GM23338 (cell line): Measurements from ENCODE around the gene PSMB5. TPM values are rescaled to one million over a fixed set of nuclear protein-coding genes. Genes with fewer than 3 reads are reported as not detected.

Experiments
- ATAC-seq: fragments of 200-7000 bp; cut with Tn5 transposase; 3 replicates; pipeline ENCODE4 v1.9.1; 2020
- DNase-seq: peaks from one replicate; pipeline ENCODE4 v3.0.0-alpha.2; 2015; ENCODE audit warnings: low spot score
- H2AFZ ChIP-seq: fragments of 200-600 bp; sonication (generic); 2 replicates; pipeline ENCODE4 v1.8.0; 2016; ENCODE audit warnings: antibody characterized with exemption, mild to moderate bottlenecking, moderate library complexity
- H3F3A ChIP-seq: fragments of 200-600 bp; sonication (generic); replicated peaks from 2 replicates; pipeline ENCODE4 v1.8.0; 2017; ENCODE audit warnings: antibody characterized with exemption, mixed run types, low read depth
- H3K27ac ChIP-seq: fragments of 200-600 bp; sonication (generic); 2 replicates; pipeline ENCODE4 v1.6.1; 2016; ENCODE audit warnings: low read depth
- H3K27me3 ChIP-seq: fragments of 200-600 bp; sonication (generic); 2 replicates; pipeline ENCODE4 v1.8.0; 2016; ENCODE audit warnings: mild to moderate bottlenecking, mixed run types, moderate library complexity; ENCODE audit not compliant: insufficient read depth
- H3K36me3 ChIP-seq: fragments of 200-600 bp; sonication (generic); 2 replicates; pipeline ENCODE4 v1.8.0; 2016; ENCODE audit warnings: mild to moderate bottlenecking; ENCODE audit not compliant: insufficient read depth
- H3K4me1 ChIP-seq: fragments of 200-600 bp; sonication (generic); 2 replicates; pipeline ENCODE4 v1.8.0; 2016; ENCODE audit warnings: mild to moderate bottlenecking, moderate library complexity; ENCODE audit not compliant: insufficient read depth
- H3K4me2 ChIP-seq: fragments of 200-600 bp; sonication (generic); 2 replicates; pipeline ENCODE4 v1.7.1; 2017; ENCODE audit warnings: mixed run types
- H3K4me3 ChIP-seq: fragments of 200-600 bp; sonication (generic); 2 replicates; pipeline ENCODE4 v1.6.1; 2016; ENCODE audit warnings: mixed run types
- H3K79me2 ChIP-seq: fragments of 200-600 bp; sonication (generic); replicated peaks from 2 replicates; pipeline ENCODE4 v1.8.0; 2017; ENCODE audit warnings: mild to moderate bottlenecking; ENCODE audit not compliant: insufficient read depth
- H3K9me2 ChIP-seq: fragments of 200-600 bp; sonication (generic); 2 replicates; pipeline ENCODE4 v1.8.0; 2017; ENCODE audit not compliant: insufficient read depth
- H4K20me1 ChIP-seq: fragments of 200-600 bp; sonication (generic); replicated peaks from 2 replicates; pipeline ENCODE4 v1.8.0; 2017; ENCODE audit warnings: mild to moderate bottlenecking; ENCODE audit not compliant: insufficient read depth
- H3K27ac Mint-ChIP-seq: 2 replicates; pipeline ENCODE4 v1.8.0; 2020; ENCODE audit warnings: inconsistent platforms, mild to moderate bottlenecking, moderate library complexity, mixed read lengths
- H3K27me3 Mint-ChIP-seq: 3 replicates; pipeline ENCODE4 v1.8.0; 2022; ENCODE audit warnings: low read depth, mild to moderate bottlenecking, moderate library complexity, mixed read lengths, inconsistent platforms; ENCODE audit not compliant: insufficient read depth, poor library complexity
- H3K36me3 Mint-ChIP-seq: 3 replicates; pipeline ENCODE4 v1.8.0; 2021; ENCODE audit warnings: low read depth, mild to moderate bottlenecking, inconsistent platforms, moderate library complexity, mixed read lengths
- H3K4me1 Mint-ChIP-seq: 3 replicates; pipeline ENCODE4 v1.8.0; 2020; ENCODE audit warnings: mild to moderate bottlenecking, inconsistent platforms, mixed read lengths
- H3K4me3 Mint-ChIP-seq: 3 replicates; pipeline ENCODE4 v1.8.0; 2021; ENCODE audit warnings: moderate library complexity, mild to moderate bottlenecking, inconsistent platforms, mixed read lengths
- H3K9me3 Mint-ChIP-seq: 3 replicates; pipeline ENCODE4 v1.8.0; 2020; ENCODE audit warnings: moderate library complexity, mild to moderate bottlenecking, inconsistent platforms, mixed read lengths
- CREB1 ChIP-seq: fragments of 250-450 bp; sonication (Bioruptor Pico); IDR thresholded peaks from 2 replicates; pipeline ENCODE4 v1.5.0; 2020; ENCODE audit warnings: low read depth, mild to moderate bottlenecking, moderate library complexity
- CTCF ChIP-seq, 2 experiments: fragments of 200-600 bp in 1 of 2; sonication (generic) in 1 of 2; conservative IDR thresholded peaks; 2 replicates each; pipeline versions ENCODE4 v1.5.1 to v1.6.1; 2016 to 2017; ENCODE audit warnings: antibody characterized with exemption in 2 of 2, low read depth in 2 of 2, mild to moderate bottlenecking in 2 of 2, moderate library complexity in 1 of 2
- EZH2 ChIP-seq: fragments of 200-600 bp; sonication (generic); IDR thresholded peaks from one replicate; pipeline ENCODE4 v1.8.0; 2017; ENCODE audit warnings: antibody characterized with exemption, mild to moderate bottlenecking, low read depth; ENCODE audit not compliant: unreplicated experiment
- EZH2phosphoT487 ChIP-seq: fragments of 200-600 bp; sonication (generic); IDR thresholded peaks from one replicate; pipeline ENCODE4 v1.8.1; 2018; ENCODE audit warnings: antibody characterized with exemption; ENCODE audit not compliant: unreplicated experiment
- JUNB ChIP-seq: IDR thresholded peaks from one replicate; pipeline ENCODE4 v1.6.1; 2016; ENCODE audit warnings: antibody characterized with exemption; ENCODE audit not compliant: unreplicated experiment
- NANOG ChIP-seq: IDR thresholded peaks from 2 replicates; pipeline ENCODE4 v1.6.1; 2016; ENCODE audit warnings: antibody characterized with exemption, borderline replicate concordance
- POLR2AphosphoS5 ChIP-seq: IDR thresholded peaks from 2 replicates; pipeline ENCODE4 v1.6.1; 2016; ENCODE audit warnings: antibody characterized with exemption, low read depth
- REST ChIP-seq: IDR thresholded peaks from one replicate; pipeline ENCODE4 v1.6.1; 2018; ENCODE audit warnings: antibody characterized with exemption; ENCODE audit not compliant: unreplicated experiment
- STAT1 ChIP-seq: IDR thresholded peaks from one replicate; pipeline ENCODE4 v1.6.1; 2016; ENCODE audit warnings: antibody characterized with exemption; ENCODE audit not compliant: unreplicated experiment
- ZNF114 ChIP-seq: fragments of 250-450 bp; sonication (Bioruptor Pico); IDR thresholded peaks from 2 replicates; pipeline ENCODE4 v1.5.0; 2020; ENCODE audit warnings: mild to moderate bottlenecking, moderate library complexity
- ZNF331 ChIP-seq: fragments of 250-450 bp; sonication (Bioruptor Pico); IDR thresholded peaks from 2 replicates; pipeline ENCODE4 v1.5.0; 2020; ENCODE audit warnings: low read depth, mild to moderate bottlenecking, moderate library complexity
- polyA plus RNA-seq: library from polyadenylated mRNA; unstranded; fragments of >200 nt; fragmentation: Nextera tagmentation; extraction: Ambion mirVana; gene quantifications from 2 replicates; pipeline ENCODE4 v1.2.1, GENCODE V29; 2016
- total RNA-seq: library from RNA; depleted of rRNA; stranded (reverse); fragments of >200 nt; shearing (Covaris generic); gene quantifications from 2 replicates; pipeline ENCODE4 v1.2.3, GENCODE V29; 2014
- TF ChIP-seq, protein P1 (sequence below): IDR thresholded peaks from 2 replicates; pipeline ENCODE4 v1.6.1; 2016; ENCODE audit warnings: antibody characterized with exemption
- TF ChIP-seq, protein P2 (sequence below): fragments of 250-450 bp; sonication (Bioruptor Pico); IDR thresholded peaks from 2 replicates; pipeline ENCODE4 v1.5.0; 2020; ENCODE audit warnings: mild to moderate bottlenecking, moderate library complexity

PSMB5 gene
- total and polyA plus RNA-seq, 2 experiments from 2014 or later = 265 to 341 TPM

DNA sequence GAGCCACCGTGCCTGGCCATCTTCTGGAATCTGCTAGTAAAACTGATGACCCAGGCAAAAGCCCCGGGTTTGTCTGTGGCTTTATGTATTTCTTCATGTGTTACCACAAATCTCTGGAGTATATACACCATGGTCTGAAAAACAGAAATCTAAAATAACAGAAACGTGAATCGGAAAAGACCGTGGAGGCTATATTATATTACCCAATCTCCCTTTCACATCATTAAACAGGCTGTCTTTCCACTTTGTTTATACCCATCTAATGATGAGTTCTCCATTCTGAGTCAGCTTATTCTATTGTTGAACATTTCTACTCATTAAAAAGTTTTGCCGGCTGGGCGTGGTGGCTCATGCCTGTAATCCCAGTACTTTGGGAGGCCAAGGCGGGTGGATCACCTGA is 42.8 kb downstream of the PSMB5 start:
- H3K36me3 ChIP-seq = no peaks in the 10 kb centered on the region
- no peaks in the 10 kb centered on the region for H4K20me1 ChIP-seq
- no peak for TF ChIP-seq ZNF114 (CRISPR knock-in tag)
- TF ChIP-seq REST = no peak
- no peak for TF ChIP-seq EZH2phosphoT487
- no peak for TF ChIP-seq POLR2AphosphoS5
- no peak for TF ChIP-seq EZH2
- no peak for TF ChIP-seq CTCF (conservative IDR thresholded peaks at IDR 0.05; ENCODE audit: low read depth in 2 of 2)
- TF ChIP-seq CREB1 (CRISPR knock-in tag) = no peak
- no peak for TF ChIP-seq NANOG
- TF ChIP-seq, protein P1, sequence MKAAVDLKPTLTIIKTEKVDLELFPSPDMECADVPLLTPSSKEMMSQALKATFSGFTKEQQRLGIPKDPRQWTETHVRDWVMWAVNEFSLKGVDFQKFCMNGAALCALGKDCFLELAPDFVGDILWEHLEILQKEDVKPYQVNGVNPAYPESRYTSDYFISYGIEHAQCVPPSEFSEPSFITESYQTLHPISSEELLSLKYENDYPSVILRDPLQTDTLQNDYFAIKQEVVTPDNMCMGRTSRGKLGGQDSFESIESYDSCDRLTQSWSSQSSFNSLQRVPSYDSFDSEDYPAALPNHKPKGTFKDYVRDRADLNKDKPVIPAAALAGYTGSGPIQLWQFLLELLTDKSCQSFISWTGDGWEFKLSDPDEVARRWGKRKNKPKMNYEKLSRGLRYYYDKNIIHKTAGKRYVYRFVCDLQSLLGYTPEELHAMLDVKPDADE = no peak
- no peak for TF ChIP-seq STAT1
- TF ChIP-seq, protein P2, sequence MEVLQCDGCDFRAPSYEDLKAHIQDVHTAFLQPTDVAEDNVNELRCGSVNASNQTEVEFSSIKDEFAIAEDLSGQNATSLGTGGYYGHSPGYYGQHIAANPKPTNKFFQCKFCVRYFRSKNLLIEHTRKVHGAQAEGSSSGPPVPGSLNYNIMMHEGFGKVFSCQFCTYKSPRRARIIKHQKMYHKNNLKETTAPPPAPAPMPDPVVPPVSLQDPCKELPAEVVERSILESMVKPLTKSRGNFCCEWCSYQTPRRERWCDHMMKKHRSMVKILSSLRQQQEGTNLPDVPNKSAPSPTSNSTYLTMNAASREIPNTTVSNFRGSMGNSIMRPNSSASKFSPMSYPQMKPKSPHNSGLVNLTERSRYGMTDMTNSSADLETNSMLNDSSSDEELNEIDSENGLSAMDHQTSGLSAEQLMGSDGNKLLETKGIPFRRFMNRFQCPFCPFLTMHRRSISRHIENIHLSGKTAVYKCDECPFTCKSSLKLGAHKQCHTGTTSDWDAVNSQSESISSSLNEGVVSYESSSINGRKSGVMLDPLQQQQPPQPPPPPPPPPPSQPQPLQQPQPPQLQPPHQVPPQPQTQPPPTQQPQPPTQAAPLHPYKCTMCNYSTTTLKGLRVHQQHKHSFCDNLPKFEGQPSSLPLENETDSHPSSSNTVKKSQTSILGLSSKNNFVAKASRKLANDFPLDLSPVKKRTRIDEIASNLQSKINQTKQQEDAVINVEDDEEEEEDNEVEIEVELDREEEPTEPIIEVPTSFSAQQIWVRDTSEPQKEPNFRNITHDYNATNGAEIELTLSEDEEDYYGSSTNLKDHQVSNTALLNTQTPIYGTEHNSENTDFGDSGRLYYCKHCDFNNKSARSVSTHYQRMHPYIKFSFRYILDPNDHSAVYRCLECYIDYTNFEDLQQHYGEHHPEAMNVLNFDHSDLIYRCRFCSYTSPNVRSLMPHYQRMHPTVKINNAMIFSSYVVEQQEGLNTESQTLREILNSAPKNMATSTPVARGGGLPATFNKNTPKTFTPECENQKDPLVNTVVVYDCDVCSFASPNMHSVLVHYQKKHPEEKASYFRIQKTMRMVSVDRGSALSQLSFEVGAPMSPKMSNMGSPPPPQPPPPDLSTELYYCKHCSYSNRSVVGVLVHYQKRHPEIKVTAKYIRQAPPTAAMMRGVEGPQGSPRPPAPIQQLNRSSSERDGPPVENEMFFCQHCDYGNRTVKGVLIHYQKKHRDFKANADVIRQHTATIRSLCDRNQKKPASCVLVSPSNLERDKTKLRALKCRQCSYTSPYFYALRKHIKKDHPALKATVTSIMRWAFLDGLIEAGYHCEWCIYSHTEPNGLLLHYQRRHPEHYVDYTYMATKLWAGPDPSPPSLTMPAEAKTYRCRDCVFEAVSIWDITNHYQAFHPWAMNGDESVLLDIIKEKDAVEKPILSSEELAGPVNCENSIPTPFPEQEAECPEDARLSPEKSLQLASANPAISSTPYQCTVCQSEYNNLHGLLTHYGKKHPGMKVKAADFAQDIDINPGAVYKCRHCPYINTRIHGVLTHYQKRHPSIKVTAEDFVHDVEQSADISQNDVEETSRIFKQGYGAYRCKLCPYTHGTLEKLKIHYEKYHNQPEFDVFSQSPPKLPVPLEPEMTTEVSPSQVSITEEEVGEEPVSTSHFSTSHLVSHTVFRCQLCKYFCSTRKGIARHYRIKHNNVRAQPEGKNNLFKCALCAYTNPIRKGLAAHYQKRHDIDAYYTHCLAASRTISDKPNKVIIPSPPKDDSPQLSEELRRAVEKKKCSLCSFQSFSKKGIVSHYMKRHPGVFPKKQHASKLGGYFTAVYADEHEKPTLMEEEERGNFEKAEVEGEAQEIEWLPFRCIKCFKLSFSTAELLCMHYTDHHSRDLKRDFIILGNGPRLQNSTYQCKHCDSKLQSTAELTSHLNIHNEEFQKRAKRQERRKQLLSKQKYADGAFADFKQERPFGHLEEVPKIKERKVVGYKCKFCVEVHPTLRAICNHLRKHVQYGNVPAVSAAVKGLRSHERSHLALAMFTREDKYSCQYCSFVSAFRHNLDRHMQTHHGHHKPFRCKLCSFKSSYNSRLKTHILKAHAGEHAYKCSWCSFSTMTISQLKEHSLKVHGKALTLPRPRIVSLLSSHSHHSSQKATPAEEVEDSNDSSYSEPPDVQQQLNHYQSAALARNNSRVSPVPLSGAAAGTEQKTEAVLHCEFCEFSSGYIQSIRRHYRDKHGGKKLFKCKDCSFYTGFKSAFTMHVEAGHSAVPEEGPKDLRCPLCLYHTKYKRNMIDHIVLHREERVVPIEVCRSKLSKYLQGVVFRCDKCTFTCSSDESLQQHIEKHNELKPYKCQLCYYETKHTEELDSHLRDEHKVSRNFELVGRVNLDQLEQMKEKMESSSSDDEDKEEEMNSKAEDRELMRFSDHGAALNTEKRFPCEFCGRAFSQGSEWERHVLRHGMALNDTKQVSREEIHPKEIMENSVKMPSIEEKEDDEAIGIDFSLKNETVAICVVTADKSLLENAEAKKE (CRISPR knock-in tag) = no peak
- TF ChIP-seq JUNB = no peak
- TF ChIP-seq ZNF331 (CRISPR knock-in tag) = no peak
- no peak overlapping the region for H3K4me3 Mint-ChIP-seq
- no peak overlapping the region for H2AFZ ChIP-seq
- peaks cover 5% of the 10 kb centered on the region for H3K27me3 Mint-ChIP-seq
- no peak overlapping the region for H3K27ac ChIP-seq
- no peaks in the 10 kb centered on the region for H3K9me3 Mint-ChIP-seq
- no peaks in the 10 kb centered on the region for H3K27me3 ChIP-seq
- peaks cover 7% of the 10 kb centered on the region for H3K4me1 Mint-ChIP-seq
- no peak overlapping the region for H3K4me2 ChIP-seq
- H3K36me3 Mint-ChIP-seq = no peaks in the 10 kb centered on the region
- no peak overlapping the region for H3K27ac Mint-ChIP-seq
- H3K79me2 ChIP-seq = no peaks in the 10 kb centered on the region
- ATAC-seq (no peak), DNase-seq (no peak)
- H3F3A ChIP-seq = no peaks in the 10 kb centered on the region
- no peaks in the 10 kb centered on the region for H3K9me2 ChIP-seq
- H3K4me3 ChIP-seq = no peak overlapping the region
- 0 out of 2 replicates have a peak, but pooled peaks cover 3% of the 10 kb centered on the region for H3K4me1 ChIP-seq
